ENCODE data around the gene CRYAB.

The CRYAB gene

GRCh38 chr11:111921541-111922230, 10.1 kb upstream of the CRYAB start:
- Mint-ChIP-seq H3K9me3 (no peaks in the 10 kb centered on the region), H3K36me3 (no peaks in the 10 kb centered on the region), H3K4me1 (peaks cover 11% of the 10 kb centered on the region), H3K27ac (no peak overlapping the region), H3K4me3 (no peak overlapping the region), H3K27me3 (peaks cover 24% of the 10 kb centered on the region)
- no peak for ATAC-seq

- no peak overlapping the region for H3K27ac Mint-ChIP-seq
- H3K27me3 Mint-ChIP-seq: peaks cover 32% of the 10 kb centered on the region
- no peak overlapping the region for H3K4me3 Mint-ChIP-seq
- peaks cover 3% of the 10 kb centered on the region for H3K4me1 Mint-ChIP-seq
- no peaks in the 10 kb centered on the region for H3K36me3 Mint-ChIP-seq
- no peaks in the 10 kb centered on the region for H3K9me3 Mint-ChIP-seq
- ATAC-seq: no peak
Observed at GRCh38 chr11:111920908-111921307, 9.3 kb upstream of the CRYAB start.

GRCh38 chr11:111918390-111919256, 7.1 kb upstream of the CRYAB start, which contains the start of gene C11orf52:
Gene C11orf52 (plus strand): TSS chr11:111918913. CDS start chr11:111918973, 60 bp downstream.
- peaks cover 48% of the 10 kb centered on the region for H3K27me3 Mint-ChIP-seq
- H3K4me3 Mint-ChIP-seq: no peak within 1 kb of the TSS

GRCh38 chr11:111917788-111918187, 6.2 kb upstream of the CRYAB start:
- Mint-ChIP-seq H3K36me3 (no peaks in the 10 kb centered on the region), H3K9me3 (no peaks in the 10 kb centered on the region), H3K4me3 (no peak overlapping the region), H3K27me3 (peaks cover 56% of the 10 kb centered on the region), H3K27ac (no peak overlapping the region), H3K4me1 (no peaks in the 10 kb centered on the region)
- no peak for ATAC-seq

More at GRCh38 chr11:111918390-111919256, 7.1 kb upstream of the CRYAB start, which contains the start of gene C11orf52:
- H3K36me3 Mint-ChIP-seq: no peaks in the 10 kb centered on the region
- H3K4me1 Mint-ChIP-seq: no peaks in the 10 kb centered on the region
- no peak for ATAC-seq
- no peak within 1 kb of the TSS for H3K27ac Mint-ChIP-seq
- H3K9me3 Mint-ChIP-seq: no peaks in the 10 kb centered on the region

- H3K4me3 Mint-ChIP-seq: no peak overlapping the region
- no peaks in the 10 kb centered on the region for H3K36me3 Mint-ChIP-seq
- no peaks in the 10 kb centered on the region for H3K9me3 Mint-ChIP-seq
- no peak for ATAC-seq
- H3K27me3 Mint-ChIP-seq: peaks cover 60% of the 10 kb centered on the region
- no peak overlapping the region for H3K27ac Mint-ChIP-seq
- no peaks in the 10 kb centered on the region for H3K4me1 Mint-ChIP-seq
Observed at GRCh38 chr11:111917312-111917711, 5.7 kb upstream of the CRYAB start.

- Mint-ChIP-seq H3K36me3 (no peaks in the 10 kb centered on the region), H3K4me3 (no peak overlapping the region), H3K27ac (no peak overlapping the region), H3K9me3 (no peaks in the 10 kb centered on the region), H3K4me1 (no peaks in the 10 kb centered on the region), H3K27me3 (peaks cover 66% of the 10 kb centered on the region)
- no peak for ATAC-seq
Observed at GRCh38 chr11:111916768-111917167, 5.2 kb upstream of the CRYAB start.

GRCh38 chr11:111913997-111914396, 2.4 kb upstream of the CRYAB start:
- no peak overlapping the region for H3K27ac Mint-ChIP-seq
- no peaks in the 10 kb centered on the region for H3K36me3 Mint-ChIP-seq
- peaks cover 75% of the 10 kb centered on the region for H3K27me3 Mint-ChIP-seq
- no peak overlapping the region for H3K4me3 Mint-ChIP-seq
- H3K9me3 Mint-ChIP-seq: no peaks in the 10 kb centered on the region
- no peak for ATAC-seq
- H3K4me1 Mint-ChIP-seq: no peaks in the 10 kb centered on the region

GRCh38 chr11:111913031-111913861, 1.7 kb upstream of the CRYAB start:
- no peak overlapping the region for H3K4me3 Mint-ChIP-seq
- ATAC-seq: no peak
- no peak overlapping the region for H3K27ac Mint-ChIP-seq
- no peaks in the 10 kb centered on the region for H3K4me1 Mint-ChIP-seq
- no peaks in the 10 kb centered on the region for H3K9me3 Mint-ChIP-seq
- peaks cover 67% of the 10 kb centered on the region for H3K27me3 Mint-ChIP-seq
- no peaks in the 10 kb centered on the region for H3K36me3 Mint-ChIP-seq

GRCh38 chr11:111912535-111912934, 965 bp upstream of the CRYAB start, which contains the start of gene HSPB2:
Gene HSPB2 (plus strand): TSS chr11:111912734. CDS start chr11:111912830, 96 bp downstream.
- H3K4me3 Mint-ChIP-seq: no peak within 1 kb of the TSS
- H3K27ac Mint-ChIP-seq: no peak within 1 kb of the TSS
- H3K4me1 Mint-ChIP-seq: no peaks in the 10 kb centered on the region
- H3K27me3 Mint-ChIP-seq: peaks cover 64% of the 10 kb centered on the region
- peak; percentile 44 for ATAC-seq
- no peaks in the 10 kb centered on the region for H3K36me3 Mint-ChIP-seq
- no peaks in the 10 kb centered on the region for H3K9me3 Mint-ChIP-seq

- peaks cover 51% of the 10 kb centered on the region for H3K27me3 Mint-ChIP-seq
- H3K9me3 Mint-ChIP-seq: no peaks in the 10 kb centered on the region
- no peaks in the 10 kb centered on the region for H3K36me3 Mint-ChIP-seq
- no peak for ATAC-seq
- H3K4me1 Mint-ChIP-seq: no peaks in the 10 kb centered on the region
- H3K4me3 Mint-ChIP-seq: no peak overlapping the region
- no peak overlapping the region for H3K27ac Mint-ChIP-seq
Observed at GRCh38 chr11:111910676-111911562, 651 bp downstream of the CRYAB start.

GRCh38 chr11:111909378-111909777, 2.2 kb downstream of the CRYAB start:
- H3K36me3 Mint-ChIP-seq: peaks cover 5% of the 10 kb centered on the region
- no peak overlapping the region for H3K4me3 Mint-ChIP-seq
- H3K27ac Mint-ChIP-seq: no peak overlapping the region
- no peaks in the 10 kb centered on the region for H3K4me1 Mint-ChIP-seq
- no peaks in the 10 kb centered on the region for H3K9me3 Mint-ChIP-seq
- no peak for ATAC-seq
- peaks cover 42% of the 10 kb centered on the region for H3K27me3 Mint-ChIP-seq

- no peak for ATAC-seq
- H3K4me3 Mint-ChIP-seq: no peak overlapping the region
- H3K9me3 Mint-ChIP-seq: no peaks in the 10 kb centered on the region
- peaks cover 36% of the 10 kb centered on the region for H3K27me3 Mint-ChIP-seq
- peaks cover 5% of the 10 kb centered on the region for H3K36me3 Mint-ChIP-seq
- no peak overlapping the region for H3K27ac Mint-ChIP-seq
- H3K4me1 Mint-ChIP-seq: no peaks in the 10 kb centered on the region
Observed at GRCh38 chr11:111908639-111909305, 2.8 kb downstream of the CRYAB start.

- Mint-ChIP-seq H3K27me3 (peaks cover 27% of the 10 kb centered on the region), H3K9me3 (no peaks in the 10 kb centered on the region), H3K4me1 (no peaks in the 10 kb centered on the region), H3K27ac (no peak overlapping the region), H3K36me3 (peaks cover 9% of the 10 kb centered on the region), H3K4me3 (no peak overlapping the region)
- ATAC-seq: no peak
Observed at GRCh38 chr11:111906680-111907079, 4.9 kb downstream of the CRYAB start.

GRCh38 chr11:111905411-111905810, 6.2 kb downstream of the CRYAB start:
- no peak for ATAC-seq
- Mint-ChIP-seq H3K36me3 (peaks cover 9% of the 10 kb centered on the region), H3K9me3 (no peaks in the 10 kb centered on the region), H3K4me1 (no peaks in the 10 kb centered on the region), H3K4me3 (no peak overlapping the region), H3K27me3 (peaks cover 15% of the 10 kb centered on the region), H3K27ac (no peak overlapping the region)
